ENCODE results near the gene OBSCN. TPM values are rescaled to one million over a fixed set of nuclear protein-coding genes. Genes with fewer than 3 reads are reported as not detected.

OBSCN gene
- total RNA-seq, 2 experiments from 2014 or later, result 29.5 to 45.2 TPM

DNA sequence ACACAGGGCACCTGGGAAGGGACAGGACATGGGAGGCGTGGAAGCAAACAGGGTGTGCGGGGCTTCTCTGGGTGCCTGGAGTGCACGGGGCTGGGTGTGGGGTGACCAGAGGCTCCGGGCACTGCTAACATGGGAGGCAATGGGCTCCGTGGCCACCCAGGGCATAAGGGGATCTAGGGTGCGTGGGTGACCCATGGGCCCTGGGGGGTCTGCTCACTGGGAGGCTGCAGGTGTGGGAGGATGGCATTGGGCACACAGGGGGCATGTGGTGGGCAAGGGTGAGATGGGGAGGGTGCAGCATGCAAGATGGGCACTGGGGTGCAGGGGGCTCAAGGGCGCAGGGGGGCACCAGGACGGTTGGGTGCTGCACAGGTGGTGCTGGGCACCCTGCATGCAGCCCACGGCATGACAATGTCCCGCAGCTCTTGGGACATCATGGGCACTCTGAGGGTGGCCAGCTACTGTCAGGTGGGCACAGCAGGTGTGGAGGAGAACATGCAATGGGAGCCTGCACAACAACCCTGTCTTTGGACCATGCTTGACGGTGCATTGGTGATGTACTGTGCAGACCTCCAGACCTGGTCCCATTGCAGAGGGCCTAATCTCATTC, 183.7 kb downstream of the OBSCN start:
- Histone ChIP-seq H3K36me3 (ENCODE audit: insufficient read depth, low read length) (peaks cover 42% of the 10 kb centered on the region), H3K79me2 (ENCODE audit: insufficient read depth, low read depth, low read length) (no peaks in the 10 kb centered on the region), H3K27ac (ENCODE audit: low read depth, low read length, poor library complexity, severe bottlenecking) (no peak overlapping the region), H4K20me1 (ENCODE audit: insufficient read depth, low read length) (no peaks in the 10 kb centered on the region), H2AFZ (ENCODE audit: low read length) (no peak overlapping the region), H3K9me3 (ENCODE audit: low read length) (no peaks in the 10 kb centered on the region), H3K4me1 (ENCODE audit: insufficient read depth, low read length, poor library complexity, severe bottlenecking) (no peaks in the 10 kb centered on the region), H3K4me3 (ENCODE audit: low read depth, low read length, poor library complexity, severe bottlenecking) (no peak overlapping the region), H3K4me2 (ENCODE audit: low read length) (no peak overlapping the region), H3K9me2 (ENCODE audit: insufficient read depth, low read length) (no peaks in the 10 kb centered on the region)
- no peak for TF ChIP-seq CTCF (conservative IDR thresholded peaks at IDR 0.05; ENCODE audit: low read length)
- TF ChIP-seq EZH2phosphoT487 (IDR thresholded peaks at IDR 0.05; ENCODE audit: borderline replicate concordance, low read depth, low read length), result no peak
- BruUV-seq (replicated peaks), result no TSS peak
- intact Hi-C loops (cut with micrococcal nuclease; ENCODE audit: unreplicated experiment), result no loop called here
- DNase-seq (ENCODE audit: low spot score), result no peak
- CTCF ChIA-PET (ENCODE audit: unreplicated experiment), result no interaction called here
- POLR2A ChIA-PET, result no interaction called here

- no peak overlapping the region for H3K4me3 ChIP-seq (ENCODE audit: low read depth, low read length, poor library complexity, severe bottlenecking)
- H4K20me1 ChIP-seq (ENCODE audit: insufficient read depth, low read length), result no peaks in the 10 kb centered on the region
- intact Hi-C loops (cut with micrococcal nuclease; ENCODE audit: unreplicated experiment), result no loop called here
- H3K4me1 ChIP-seq (ENCODE audit: insufficient read depth, low read length, poor library complexity, severe bottlenecking), result no peaks in the 10 kb centered on the region
- H3K79me2 ChIP-seq (ENCODE audit: insufficient read depth, low read depth, low read length), result no peaks in the 10 kb centered on the region
- CTCF ChIA-PET (ENCODE audit: unreplicated experiment), result interaction anchor here (0.6 kb wide), 1 partner anchor 54 kb away, joined by 3 read pairs; no protein-coding TSS in a partner anchor
- no peak overlapping the region for H3K4me2 ChIP-seq (ENCODE audit: low read length)
- H2AFZ ChIP-seq (ENCODE audit: low read length), result no peak overlapping the region
- no peaks in the 10 kb centered on the region for H3K9me2 ChIP-seq (ENCODE audit: insufficient read depth, low read length)
- no peaks in the 10 kb centered on the region for H3K9me3 ChIP-seq (ENCODE audit: low read length)
- no peak overlapping the region for H3K27ac ChIP-seq (ENCODE audit: low read depth, low read length, poor library complexity, severe bottlenecking)
- no peak for TF ChIP-seq EZH2phosphoT487 (IDR thresholded peaks at IDR 0.05; ENCODE audit: borderline replicate concordance, low read depth, low read length)
- no peak for TF ChIP-seq CTCF (conservative IDR thresholded peaks at IDR 0.05; ENCODE audit: low read length)
- BruUV-seq (replicated peaks), result no TSS peak
- DNase-seq (ENCODE audit: low spot score), result no peak
- H3K36me3 ChIP-seq (ENCODE audit: insufficient read depth, low read length), result peaks cover 50% of the 10 kb centered on the region
- POLR2A ChIA-PET, result no interaction called here
Observed at GRCh38 chr1:228392111-228392936, 184.5 kb downstream of the OBSCN start.

- TF ChIP-seq CTCF (conservative IDR thresholded peaks at IDR 0.05; ENCODE audit: low read length) (peak; percentile 59), EZH2phosphoT487 (IDR thresholded peaks at IDR 0.05; ENCODE audit: borderline replicate concordance, low read depth, low read length) (no peak)
- Histone ChIP-seq H2AFZ (ENCODE audit: low read length) (no peak overlapping the region), H3K27ac (ENCODE audit: low read depth, low read length, poor library complexity, severe bottlenecking) (no peak overlapping the region), H4K20me1 (ENCODE audit: insufficient read depth, low read length) (no peaks in the 10 kb centered on the region), H3K9me3 (ENCODE audit: low read length) (no peaks in the 10 kb centered on the region), H3K79me2 (ENCODE audit: insufficient read depth, low read depth, low read length) (no peaks in the 10 kb centered on the region), H3K4me2 (ENCODE audit: low read length) (no peak overlapping the region), H3K36me3 (ENCODE audit: insufficient read depth, low read length) (peaks cover 60% of the 10 kb centered on the region), H3K9me2 (ENCODE audit: insufficient read depth, low read length) (no peaks in the 10 kb centered on the region), H3K4me1 (ENCODE audit: insufficient read depth, low read length, poor library complexity, severe bottlenecking) (no peaks in the 10 kb centered on the region), H3K4me3 (ENCODE audit: low read depth, low read length, poor library complexity, severe bottlenecking) (no peak overlapping the region)
- no TSS peak for BruUV-seq (replicated peaks)
- intact Hi-C loops (cut with micrococcal nuclease; ENCODE audit: unreplicated experiment), result no loop called here
- ChIA-PET POLR2A (no interaction called here), CTCF (ENCODE audit: unreplicated experiment) (no interaction called here)
- DNase-seq (ENCODE audit: low spot score), result peak; percentile 17
Observed at GRCh38 chr1:228393268-228393701, 185.4 kb downstream of the OBSCN start.

Data from OCI-LY7 (cell line).